Hepatocyte (in vitro differentiated cells): ENCODE data around the gene P2RY8.

Experiments used
- CTCF ChIP-seq: fragments of 200-600 bp; sonication (generic); IDR thresholded peaks from 2 replicates; pipeline ENCODE4 v1.5.1; 2016; ENCODE audit warnings: antibody characterized with exemption, mild to moderate bottlenecking; ENCODE audit not compliant: poor library complexity
- EZH2 ChIP-seq: fragments of 200-600 bp; sonication (generic); IDR thresholded peaks from 2 replicates; pipeline ENCODE4 v1.6.1; 2016; ENCODE audit warnings: antibody characterized with exemption, mild to moderate bottlenecking, borderline replicate concordance
- EZH2phosphoT487 ChIP-seq: fragments of 200-600 bp; sonication (generic); IDR thresholded peaks from one replicate; pipeline ENCODE4 v1.6.1; 2018; ENCODE audit warnings: antibody characterized with exemption, mild to moderate bottlenecking, low read depth, moderate library complexity; ENCODE audit not compliant: unreplicated experiment, severe bottlenecking

GRCh38 chrX:1502241-1502640 lies 34.7 kb downstream of the P2RY8 start:
- TF ChIP-seq CTCF (no peak), EZH2 (no peak), EZH2phosphoT487 (no peak)
